Smooth muscle cell (in vitro differentiated cells): ENCODE measurements around the gene NLRP2B. TPM values are rescaled to one million over a fixed set of nuclear protein-coding genes. Genes with fewer than 3 reads are reported as not detected.

Experiments
- polyA plus RNA-seq: library from polyadenylated mRNA; unstranded; fragments of >200 nt; fragmentation: Nextera tagmentation; extraction: Ambion mirVana; gene quantifications from 2 replicates; pipeline ENCODE4 v1.2.1, GENCODE V29; 2016
- total RNA-seq: library from RNA; depleted of rRNA; stranded (reverse); fragments of >200 nt; gene quantifications from 2 replicates; pipeline ENCODE4 v1.2.3, GENCODE V29; 2014

The NLRP2B gene
- total and polyA plus RNA-seq, 2 experiments from 2014 or later: not detected

Other genes with a start within 250 kb of the NLRP2B start
- 6.6 and 8.0 TPM in 2 replicates for gene ZXDB, start 88.2 kb downstream of the NLRP2B start, total RNA-seq
- 0.98 and 2.1 TPM in 2 replicates for gene ZXDB, start 88.2 kb downstream of the NLRP2B start, polyA plus RNA-seq
- gene ZXDA, start 230.2 kb upstream of the NLRP2B start, total RNA-seq: not detected in 2 replicates
- not detected in 2 replicates for gene ZXDA, start 230.2 kb upstream of the NLRP2B start, polyA plus RNA-seq